Neural cell (in vitro differentiated cells): Measurements from ENCODE around the gene IL10. TPM values are rescaled to one million over a fixed set of nuclear protein-coding genes. Genes with fewer than 3 reads are reported as not detected.

ENCODE experiments used
- H2AFZ ChIP-seq: fragments of 200-600, 300-800 bp; sonication (generic), shearing (Covaris generic); 2 replicates; pipeline ENCODE4 v1.6.0; 2014; ENCODE audit warnings: low read depth, mild to moderate bottlenecking, antibody characterized with exemption, low read length, moderate library complexity
- H3F3A ChIP-seq: fragments of 200-600 bp; shearing (Covaris generic); 2 replicates; pipeline ENCODE4 v1.6.1; 2016; ENCODE audit warnings: mild to moderate bottlenecking, moderate library complexity, mixed read lengths, antibody characterized with exemption, low read length; ENCODE audit not compliant: insufficient read depth, poor library complexity, severe bottlenecking
- H3K27ac ChIP-seq: fragments of 200-600, 300-800 bp; sonication (generic), shearing (Covaris generic); 2 replicates; pipeline ENCODE4 v1.5.1; 2014; ENCODE audit warnings: mild to moderate bottlenecking, low read length, moderate library complexity
- H3K27me3 ChIP-seq: fragments of 300-800, 200-600 bp; sonication (generic), shearing (Covaris generic); 2 replicates; pipeline ENCODE4 v1.6.0; 2014; ENCODE audit warnings: mild to moderate bottlenecking, low read depth, low read length, moderate library complexity; ENCODE audit not compliant: insufficient read depth
- H3K36me3 ChIP-seq: fragments of 300-800, 200-600 bp; sonication (generic), shearing (Covaris generic); 2 replicates; pipeline ENCODE4 v1.5.1; 2014; ENCODE audit warnings: mild to moderate bottlenecking, antibody characterized with exemption, low read length, moderate library complexity; ENCODE audit not compliant: insufficient read depth
- H3K4me2 ChIP-seq: fragments of 300-800, 200-600 bp; sonication (generic), shearing (Covaris generic); 2 replicates; pipeline ENCODE4 v1.6.0; 2014; ENCODE audit warnings: mild to moderate bottlenecking, low read length
- H3K4me3 ChIP-seq: fragments of 300-800, 200-600 bp; sonication (generic), shearing (Covaris generic); 2 replicates; pipeline ENCODE4 v1.5.1; 2014; ENCODE audit warnings: mild to moderate bottlenecking, low read length, moderate library complexity
- H3K79me2 ChIP-seq: fragments of 200-600 bp; shearing (Covaris generic); replicated peaks from 2 replicates; pipeline ENCODE4 v1.6.0; 2014; ENCODE audit warnings: mild to moderate bottlenecking, low read length, moderate library complexity; ENCODE audit not compliant: insufficient read depth
- H3K9ac ChIP-seq: fragments of 300-800, 200-600 bp; sonication (generic), shearing (Covaris generic); 2 replicates; pipeline ENCODE4 v1.6.1; 2016; ENCODE audit warnings: mild to moderate bottlenecking, low read length, mixed read lengths
- H3K9me2 ChIP-seq: fragments of 200-600 bp; shearing (Covaris generic); 2 replicates; pipeline ENCODE4 v1.6.1; 2016; ENCODE audit warnings: mild to moderate bottlenecking, low read length, mixed read lengths; ENCODE audit not compliant: insufficient read depth
- H3K9me3 ChIP-seq: fragments of 200-600, 300-800 bp; sonication (generic), shearing (Covaris generic); 2 replicates; pipeline ENCODE4 v1.6.1; 2016; ENCODE audit warnings: mild to moderate bottlenecking, mixed run types, low read length, moderate library complexity, mixed read lengths
- H4K20me1 ChIP-seq: fragments of 200-600 bp; shearing (Covaris generic); 2 replicates; pipeline ENCODE4 v1.6.1; 2016; ENCODE audit warnings: mild to moderate bottlenecking, mixed run types; ENCODE audit not compliant: insufficient read depth
- CTCF ChIP-seq: fragments of 450-650 bp; IDR thresholded peaks from 2 replicates; pipeline ENCODE4 v1.5.1; 2014; ENCODE audit warnings: antibody characterized with exemption, mild to moderate bottlenecking, moderate library complexity; ENCODE audit not compliant: poor library complexity, severe bottlenecking
- EP300 ChIP-seq: fragments of 450-650 bp; conservative IDR thresholded peaks from 2 replicates; pipeline ENCODE4 v1.6.1; 2014; ENCODE audit warnings: antibody characterized with exemption, mild to moderate bottlenecking, moderate library complexity; ENCODE audit not compliant: poor library complexity, severe bottlenecking
- EZH2 ChIP-seq: fragments of 200-600, 300-800 bp; shearing (Covaris generic), sonication (generic); IDR thresholded peaks from 2 replicates; pipeline ENCODE4 v1.6.1; 2014; ENCODE audit warnings: antibody characterized with exemption, low read length, borderline replicate concordance, mild to moderate bottlenecking; ENCODE audit not compliant: insufficient read depth, poor library complexity, severe bottlenecking
- MXI1 ChIP-seq: fragments of 450-650 bp; conservative IDR thresholded peaks from 2 replicates; pipeline ENCODE4 v1.6.1; 2014; ENCODE audit warnings: antibody characterized with exemption, mild to moderate bottlenecking; ENCODE audit not compliant: poor library complexity, severe bottlenecking
- POLR2AphosphoS5 ChIP-seq: IDR thresholded peaks from 2 replicates; pipeline ENCODE4 v1.6.1; 2012
- RAD21 ChIP-seq: fragments of 450-650 bp; conservative IDR thresholded peaks from 2 replicates; pipeline ENCODE4 v1.6.1; 2014; ENCODE audit warnings: antibody characterized with exemption, mild to moderate bottlenecking, moderate library complexity
- SMC3 ChIP-seq: fragments of 450-650 bp; conservative IDR thresholded peaks from 2 replicates; pipeline ENCODE4 v1.6.1; 2014; ENCODE audit warnings: antibody characterized with exemption, mild to moderate bottlenecking, moderate library complexity; ENCODE audit not compliant: poor library complexity
- TAF1 ChIP-seq: IDR thresholded peaks from 2 replicates; pipeline ENCODE4 v1.6.1; 2012; ENCODE audit warnings: low read depth
- polyA plus RNA-seq: library from polyadenylated mRNA; depleted of rRNA; stranded (reverse); fragments of >200 nt; gene quantifications from 2 replicates; pipeline ENCODE4 v1.2.3, GENCODE V29; 2014
- TF ChIP-seq, protein P1 (sequence below): IDR thresholded peaks from 2 replicates; pipeline ENCODE4 v1.6.1; 2012; ENCODE audit warnings: borderline replicate concordance

IL10 gene
- polyA plus RNA-seq, 1 donor from 2014 or later, result not detected

DNA sequence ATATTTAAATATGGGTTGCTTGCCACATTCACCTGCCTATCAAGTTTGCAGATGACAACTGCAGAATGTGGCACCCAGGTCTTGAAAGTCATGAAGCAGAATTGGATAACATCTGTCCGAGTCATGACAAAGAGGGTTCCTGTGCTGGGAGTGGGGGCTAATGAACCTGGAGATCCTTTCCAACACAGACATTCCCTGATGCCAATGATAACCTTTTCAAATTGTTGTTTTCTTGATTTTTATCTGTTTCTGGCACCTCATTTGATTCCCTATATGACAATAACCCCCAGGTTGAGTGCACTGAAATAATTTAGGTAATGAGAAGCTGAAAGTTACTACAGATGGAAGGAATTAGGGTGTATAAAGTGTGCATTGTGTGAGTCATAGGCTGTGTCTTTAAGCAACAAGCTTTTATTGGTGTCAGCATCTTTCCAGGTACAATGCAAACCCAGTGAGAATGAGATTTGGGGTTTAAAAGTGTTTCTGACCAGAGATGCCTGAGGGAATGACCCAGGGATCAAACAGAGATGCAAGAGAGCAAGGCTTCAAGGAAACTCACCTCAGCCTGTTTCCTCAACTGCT lies 32.0 kb upstream of the IL10 start:
- H3K9me3 ChIP-seq, result no peaks in the 10 kb centered on the region
- no peaks in the 10 kb centered on the region for H3K36me3 ChIP-seq
- no peaks in the 10 kb centered on the region for H3K79me2 ChIP-seq
- no peaks in the 10 kb centered on the region for H3F3A ChIP-seq
- H4K20me1 ChIP-seq, result no peaks in the 10 kb centered on the region
- no peaks in the 10 kb centered on the region for H3K27me3 ChIP-seq
- no peak overlapping the region for H3K27ac ChIP-seq
- H3K9me2 ChIP-seq, result no peaks in the 10 kb centered on the region
- H3K4me3 ChIP-seq, result no peak overlapping the region
- TF ChIP-seq SMC3, result no peak
- TF ChIP-seq, protein P1, sequence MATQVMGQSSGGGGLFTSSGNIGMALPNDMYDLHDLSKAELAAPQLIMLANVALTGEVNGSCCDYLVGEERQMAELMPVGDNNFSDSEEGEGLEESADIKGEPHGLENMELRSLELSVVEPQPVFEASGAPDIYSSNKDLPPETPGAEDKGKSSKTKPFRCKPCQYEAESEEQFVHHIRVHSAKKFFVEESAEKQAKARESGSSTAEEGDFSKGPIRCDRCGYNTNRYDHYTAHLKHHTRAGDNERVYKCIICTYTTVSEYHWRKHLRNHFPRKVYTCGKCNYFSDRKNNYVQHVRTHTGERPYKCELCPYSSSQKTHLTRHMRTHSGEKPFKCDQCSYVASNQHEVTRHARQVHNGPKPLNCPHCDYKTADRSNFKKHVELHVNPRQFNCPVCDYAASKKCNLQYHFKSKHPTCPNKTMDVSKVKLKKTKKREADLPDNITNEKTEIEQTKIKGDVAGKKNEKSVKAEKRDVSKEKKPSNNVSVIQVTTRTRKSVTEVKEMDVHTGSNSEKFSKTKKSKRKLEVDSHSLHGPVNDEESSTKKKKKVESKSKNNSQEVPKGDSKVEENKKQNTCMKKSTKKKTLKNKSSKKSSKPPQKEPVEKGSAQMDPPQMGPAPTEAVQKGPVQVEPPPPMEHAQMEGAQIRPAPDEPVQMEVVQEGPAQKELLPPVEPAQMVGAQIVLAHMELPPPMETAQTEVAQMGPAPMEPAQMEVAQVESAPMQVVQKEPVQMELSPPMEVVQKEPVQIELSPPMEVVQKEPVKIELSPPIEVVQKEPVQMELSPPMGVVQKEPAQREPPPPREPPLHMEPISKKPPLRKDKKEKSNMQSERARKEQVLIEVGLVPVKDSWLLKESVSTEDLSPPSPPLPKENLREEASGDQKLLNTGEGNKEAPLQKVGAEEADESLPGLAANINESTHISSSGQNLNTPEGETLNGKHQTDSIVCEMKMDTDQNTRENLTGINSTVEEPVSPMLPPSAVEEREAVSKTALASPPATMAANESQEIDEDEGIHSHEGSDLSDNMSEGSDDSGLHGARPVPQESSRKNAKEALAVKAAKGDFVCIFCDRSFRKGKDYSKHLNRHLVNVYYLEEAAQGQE, result no peak
- TF ChIP-seq EZH2, result no peak
- TF ChIP-seq RAD21, result no peak
- no peak for TF ChIP-seq TAF1
- no peak for TF ChIP-seq MXI1
- TF ChIP-seq POLR2AphosphoS5, result no peak
- TF ChIP-seq EP300, result no peak
- TF ChIP-seq CTCF, result no peak
- H3K9ac ChIP-seq, result no peak overlapping the region
- H3K4me2 ChIP-seq, result no peak overlapping the region
- no peak overlapping the region for H2AFZ ChIP-seq

DNA sequence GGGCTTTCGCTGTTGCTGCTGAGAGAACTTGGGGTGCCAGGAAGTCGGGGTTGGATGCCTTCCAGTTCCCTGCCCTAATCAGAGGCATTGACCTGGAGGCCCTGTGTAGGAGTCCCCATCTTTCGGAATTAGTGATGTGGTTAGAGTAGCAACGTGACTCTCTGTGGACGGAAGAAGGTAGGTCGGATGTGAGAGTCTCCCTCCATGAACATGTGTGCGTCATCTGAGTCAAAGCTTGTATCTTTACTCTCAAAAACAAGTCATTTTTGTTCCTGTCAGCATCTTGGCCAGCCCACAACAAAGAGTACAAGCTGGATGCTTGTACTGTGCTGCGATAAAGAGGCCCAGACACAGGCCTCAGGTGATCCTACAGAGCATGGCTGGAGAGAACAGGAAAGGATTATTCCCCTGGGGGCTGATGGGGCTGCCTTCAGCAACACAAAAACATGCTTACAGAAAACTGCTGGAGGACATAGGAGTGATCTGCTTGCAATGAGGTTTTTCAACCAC lies 31.0 kb upstream of the IL10 start:
- Histone ChIP-seq H3K4me2 (no peak overlapping the region), H3K79me2 (no peaks in the 10 kb centered on the region), H3K4me3 (no peak overlapping the region), H4K20me1 (no peaks in the 10 kb centered on the region), H3K27me3 (no peaks in the 10 kb centered on the region), H3K9ac (no peak overlapping the region), H3K36me3 (no peaks in the 10 kb centered on the region), H2AFZ (no peak overlapping the region), H3K27ac (no peak overlapping the region), H3K9me2 (no peaks in the 10 kb centered on the region), H3F3A (no peaks in the 10 kb centered on the region), H3K9me3 (no peaks in the 10 kb centered on the region)
- TF ChIP-seq EZH2 (no peak), MXI1 (no peak), POLR2AphosphoS5 (no peak), RAD21 (no peak), TAF1 (no peak), CTCF (no peak), EP300 (no peak), SMC3 (no peak)
- TF ChIP-seq, protein P1, result no peak
